ENCODE data around the gene VPS8. TPM values are rescaled to one million over a fixed set of nuclear protein-coding genes. Genes with fewer than 3 reads are reported as not detected.
A peak's percentile ranks its signal among the peaks of the same experiment; 100 is the strongest.

The VPS8 gene
- total RNA-seq, 1 experiment from 2014 or later = 39.7 TPM

- Histone ChIP-seq H3K14ac (ENCODE audit: insufficient read depth, low read length) (no peak overlapping the region), H2AFZ (ENCODE audit: low read length) (no peak overlapping the region), H3K79me1 (ENCODE audit: insufficient read depth, low read depth, low read length, poor library complexity, severe bottlenecking) (no peaks in the 10 kb centered on the region), H2AK5ac (ENCODE audit: insufficient read length, low read length) (no peak overlapping the region), H2BK20ac (ENCODE audit: low read depth, low read length, poor library complexity, severe bottlenecking) (no peak overlapping the region), H4K91ac (ENCODE audit: insufficient read length, low read depth, low read length) (no peak overlapping the region), H2BK15ac (ENCODE audit: low read depth, low read length) (no peak overlapping the region), H3K18ac (ENCODE audit: insufficient read length, low read depth, low read length) (no peak overlapping the region), H3K9me3 (ENCODE audit: control insufficient read depth, low read depth, low read length) (no peaks in the 10 kb centered on the region), H3K23me2 (ENCODE audit: insufficient read length, low read depth, low read length, poor library complexity, severe bottlenecking) (no peaks in the 10 kb centered on the region), H3K4me1 (ENCODE audit: insufficient read depth, low read length) (peaks cover 4% of the 10 kb centered on the region; the same call in 1 of the 2 replicates), H2BK120ac (ENCODE audit: low read depth, low read length, poor library complexity, severe bottlenecking) (no peak overlapping the region), H3K27me3 (ENCODE audit: insufficient read depth, low read length) (no peaks in the 10 kb centered on the region), H3K4ac (ENCODE audit: low read depth, low read length) (no peak overlapping the region), H3T11ph (ENCODE audit: low read length) (no peak overlapping the region), H3K9ac (ENCODE audit: extremely low read depth, insufficient read length, low read length) (no peak overlapping the region), H3K79me2 (ENCODE audit: insufficient read depth, low read length) (no peaks in the 10 kb centered on the region), H3K56ac (ENCODE audit: insufficient read length, low read depth, low read length) (no peak overlapping the region), H4K8ac (replicated peaks; ENCODE audit: insufficient read length, low read depth, low read length) (no peak overlapping the region), H2BK12ac (ENCODE audit: insufficient read length, low read depth, low read length) (no peak overlapping the region), H3K23ac (ENCODE audit: insufficient read length, low read depth, low read length) (no peak overlapping the region), H2BK5ac (ENCODE audit: insufficient read length, low read length) (no peak overlapping the region), H4K20me1 (ENCODE audit: control insufficient read depth, insufficient read depth, insufficient read length) (no peaks in the 10 kb centered on the region), H3K4me2 (ENCODE audit: insufficient read depth, insufficient read length, low read length) (no peak overlapping the region), H4K5ac (ENCODE audit: insufficient read length, low read depth, low read length) (no peak overlapping the region), H3K27ac (ENCODE audit: insufficient read length, low read depth, low read length) (no peak overlapping the region)
- DNase-seq = no peak
- Mint-ChIP-seq H3K4me3 (no peak overlapping the region), H3K27ac (peak overlapping the region in 1 of 3 experiments; percentile 39; a peak in 1 of 7 replicates), H3K9me3 (no peaks in the 10 kb centered on the region), H3K36me3 (ENCODE audit: insufficient read depth in 1 of 3, low read depth in 3 of 3) (peaks cover 0 to 2% (median 0%) of the 10 kb centered on the region in 3 experiments; a peak in 1 of 7 replicates), H3K4me1 (peaks cover 15 to 21% of the 10 kb centered on the region in 2 experiments), H3K27me3 (ENCODE audit: low read depth) (no peaks in the 10 kb centered on the region)
- no peak for TF ChIP-seq CTCF (conservative IDR thresholded peaks at IDR 0.05)
- no CpG with 5 or more reads among the region's 4 CpGs for WGBS (ENCODE audit: extremely low coverage, insufficient read length, low lambda C conversion rate)
Measured at GRCh38 chr3:184895350-184895749, 83.4 kb downstream of the VPS8 start.
